ENCODE results near the gene MDK.
A peak's percentile ranks its signal among the peaks of the same experiment; 100 is the strongest.

MDK gene

GRCh38 chr11:46380340-46381047 lies 975 bp upstream of the MDK start:
- H3K4me2 ChIP-seq (ENCODE audit: low read depth, low read length, poor library complexity, severe bottlenecking), result no peak overlapping the region
- H3F3A ChIP-seq (ENCODE audit: low read depth), result no peaks in the 10 kb centered on the region
- no peaks in the 10 kb centered on the region for H3K79me2 ChIP-seq (ENCODE audit: insufficient read depth, low read length)
- no peak overlapping the region for H3K9ac ChIP-seq (ENCODE audit: low read depth, low read length, poor library complexity, severe bottlenecking)
- H3K4me1 ChIP-seq (ENCODE audit: insufficient read depth, low read length, poor library complexity, severe bottlenecking), result no peaks in the 10 kb centered on the region
- no peak overlapping the region for H3K4me3 ChIP-seq (ENCODE audit: low read length, poor library complexity, severe bottlenecking)
- TF ChIP-seq CTCF (conservative IDR thresholded peaks at IDR 0.05; ENCODE audit: low read length) (no peak), EZH2phosphoT487 (IDR thresholded peaks at IDR 0.05; ENCODE audit: borderline replicate concordance) (no peak)
- H4K20me1 ChIP-seq (ENCODE audit: insufficient read depth, low read length, poor library complexity, severe bottlenecking), result peaks cover 3% of the 10 kb centered on the region
- H3K9me3 ChIP-seq (ENCODE audit: insufficient read depth, low read depth, low read length), result no peaks in the 10 kb centered on the region
- no peaks in the 10 kb centered on the region for H3K27me3 ChIP-seq (ENCODE audit: insufficient read depth, low read length, poor library complexity, severe bottlenecking)
- no peaks in the 10 kb centered on the region for H3K9me2 ChIP-seq (replicated peaks; ENCODE audit: low read depth, low read length)
- H2AFZ ChIP-seq (ENCODE audit: low read length), result no peak overlapping the region
- peaks cover 36% of the 10 kb centered on the region; the same call in 1 of the 2 replicates for H3K36me3 ChIP-seq (ENCODE audit: insufficient read depth, low read length)

GRCh38 chr11:46381819-46382645 lies 563 bp downstream of the MDK start:
- H3K9me2 ChIP-seq (replicated peaks; ENCODE audit: low read depth, low read length), result no peaks in the 10 kb centered on the region
- peaks cover 3% of the 10 kb centered on the region for H4K20me1 ChIP-seq (ENCODE audit: insufficient read depth, low read length, poor library complexity, severe bottlenecking)
- H3F3A ChIP-seq (ENCODE audit: low read depth), result no peaks in the 10 kb centered on the region
- TF ChIP-seq CTCF (conservative IDR thresholded peaks at IDR 0.05; ENCODE audit: low read length) (no peak), EZH2phosphoT487 (IDR thresholded peaks at IDR 0.05; ENCODE audit: borderline replicate concordance) (no peak)
- H3K36me3 ChIP-seq (ENCODE audit: insufficient read depth, low read length), result peaks cover 20% of the 10 kb centered on the region; the same call in 1 of the 2 replicates
- no peaks in the 10 kb centered on the region for H3K79me2 ChIP-seq (ENCODE audit: insufficient read depth, low read length)
- H3K4me1 ChIP-seq (ENCODE audit: insufficient read depth, low read length, poor library complexity, severe bottlenecking), result no peaks in the 10 kb centered on the region
- no peak overlapping the region for H3K9ac ChIP-seq (ENCODE audit: low read depth, low read length, poor library complexity, severe bottlenecking)
- peak overlapping the region; percentile 40 for H3K4me2 ChIP-seq (ENCODE audit: low read depth, low read length, poor library complexity, severe bottlenecking)
- no peaks in the 10 kb centered on the region for H3K27me3 ChIP-seq (ENCODE audit: insufficient read depth, low read length, poor library complexity, severe bottlenecking)
- H3K9me3 ChIP-seq (ENCODE audit: insufficient read depth, low read depth, low read length), result no peaks in the 10 kb centered on the region
- no peak overlapping the region for H2AFZ ChIP-seq (ENCODE audit: low read length)
- H3K4me3 ChIP-seq (ENCODE audit: low read length, poor library complexity, severe bottlenecking), result peak overlapping the region; percentile 29

- Histone ChIP-seq H3K4me1 (ENCODE audit: insufficient read depth, low read length, poor library complexity, severe bottlenecking) (peaks cover under 1% of the 10 kb centered on the region), H2AFZ (ENCODE audit: low read length) (no peak overlapping the region), H3K36me3 (ENCODE audit: insufficient read depth, low read length) (peaks cover 12% of the 10 kb centered on the region; the same call in 1 of the 2 replicates), H3K27me3 (ENCODE audit: insufficient read depth, low read length, poor library complexity, severe bottlenecking) (no peaks in the 10 kb centered on the region), H3K79me2 (ENCODE audit: insufficient read depth, low read length) (no peaks in the 10 kb centered on the region), H3K4me2 (ENCODE audit: low read depth, low read length, poor library complexity, severe bottlenecking) (no peak overlapping the region), H3F3A (ENCODE audit: low read depth) (no peaks in the 10 kb centered on the region), H4K20me1 (ENCODE audit: insufficient read depth, low read length, poor library complexity, severe bottlenecking) (peaks cover 3% of the 10 kb centered on the region), H3K9ac (ENCODE audit: low read depth, low read length, poor library complexity, severe bottlenecking) (no peak overlapping the region), H3K9me3 (ENCODE audit: insufficient read depth, low read depth, low read length) (no peaks in the 10 kb centered on the region), H3K9me2 (replicated peaks; ENCODE audit: low read depth, low read length) (no peaks in the 10 kb centered on the region), H3K4me3 (ENCODE audit: low read length, poor library complexity, severe bottlenecking) (no peak overlapping the region)
- TF ChIP-seq EZH2phosphoT487 (IDR thresholded peaks at IDR 0.05; ENCODE audit: borderline replicate concordance) (no peak), CTCF (conservative IDR thresholded peaks at IDR 0.05; ENCODE audit: low read length) (peak; percentile 46)
These were observed 1.4 kb downstream of the MDK start for GRCh38 chr11:46382646-46383403.
